ENCODE measurements around the gene PIK3R3.
"Not testable (repeated sequence)": the region's sequence is repeated elsewhere in the genome, so short reads cannot be mapped to it uniquely, and the experiment has no call there.

PIK3R3 gene

DNA sequence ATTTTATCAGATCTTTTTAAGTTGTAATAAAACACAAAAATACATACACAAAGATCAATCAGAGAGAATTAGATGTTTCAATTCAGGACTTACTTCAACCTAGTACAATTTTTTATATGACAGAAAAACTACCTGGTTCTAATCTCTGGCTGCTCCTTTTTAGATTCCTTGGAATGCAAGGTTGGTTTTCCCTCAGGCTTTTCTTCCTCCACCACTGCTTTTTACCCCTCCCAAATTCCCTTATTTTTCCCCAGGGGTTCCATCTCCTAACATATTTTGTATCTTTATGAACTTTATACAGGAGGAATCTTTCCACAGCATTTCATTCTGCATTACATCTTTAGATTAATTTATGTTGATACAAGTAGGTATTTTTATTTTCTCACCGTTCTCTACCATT is 33.2 kb downstream of the PIK3R3 start:
- DNase-seq = no peak

DNA sequence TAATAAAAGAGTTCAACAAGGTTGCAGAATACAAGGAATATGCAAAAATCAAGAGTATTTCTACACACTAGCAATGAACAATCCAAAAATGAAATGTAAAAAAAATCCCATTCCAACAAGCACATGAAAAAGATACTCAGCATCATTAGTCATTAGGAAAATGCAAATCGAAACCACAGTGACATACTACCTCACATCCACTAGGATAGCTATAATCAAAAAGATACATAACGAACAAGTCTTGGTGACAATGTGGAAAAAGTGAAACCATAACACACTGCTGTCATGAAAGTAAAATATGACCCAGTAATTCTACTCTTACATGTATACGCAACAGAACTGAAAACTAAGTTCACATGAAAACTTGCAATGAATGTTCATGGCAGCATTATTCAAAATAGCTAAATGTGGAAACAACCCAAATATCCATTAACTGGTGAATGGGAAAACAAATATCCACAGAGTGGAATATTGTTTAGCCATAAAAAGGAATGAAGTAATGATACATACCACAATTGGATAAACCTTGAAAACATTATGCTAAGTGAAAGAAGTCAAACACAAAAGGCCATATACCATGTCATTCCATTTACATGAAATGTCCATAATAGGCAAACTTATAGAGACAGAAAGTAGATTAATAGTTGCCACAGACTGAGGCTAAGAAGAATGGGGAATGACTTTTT is 34.3 kb downstream of the PIK3R3 start:
- no peak for DNase-seq

DNA sequence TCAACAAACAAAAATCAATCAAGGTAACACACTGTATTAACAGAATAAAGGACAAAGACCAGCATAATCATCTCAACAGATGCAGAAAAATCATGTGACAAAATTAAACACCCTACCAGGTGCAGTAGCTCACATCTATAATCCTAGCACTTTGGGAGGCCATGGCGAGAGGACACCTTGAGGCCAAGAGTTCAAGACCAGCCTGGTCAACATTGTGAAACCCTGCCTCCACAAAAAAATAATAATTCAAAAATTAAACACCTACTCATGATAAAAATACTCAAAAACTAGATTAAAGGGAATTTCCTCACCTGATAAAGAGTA is 35.3 kb downstream of the PIK3R3 start:
- DNase-seq = no peak

DNA sequence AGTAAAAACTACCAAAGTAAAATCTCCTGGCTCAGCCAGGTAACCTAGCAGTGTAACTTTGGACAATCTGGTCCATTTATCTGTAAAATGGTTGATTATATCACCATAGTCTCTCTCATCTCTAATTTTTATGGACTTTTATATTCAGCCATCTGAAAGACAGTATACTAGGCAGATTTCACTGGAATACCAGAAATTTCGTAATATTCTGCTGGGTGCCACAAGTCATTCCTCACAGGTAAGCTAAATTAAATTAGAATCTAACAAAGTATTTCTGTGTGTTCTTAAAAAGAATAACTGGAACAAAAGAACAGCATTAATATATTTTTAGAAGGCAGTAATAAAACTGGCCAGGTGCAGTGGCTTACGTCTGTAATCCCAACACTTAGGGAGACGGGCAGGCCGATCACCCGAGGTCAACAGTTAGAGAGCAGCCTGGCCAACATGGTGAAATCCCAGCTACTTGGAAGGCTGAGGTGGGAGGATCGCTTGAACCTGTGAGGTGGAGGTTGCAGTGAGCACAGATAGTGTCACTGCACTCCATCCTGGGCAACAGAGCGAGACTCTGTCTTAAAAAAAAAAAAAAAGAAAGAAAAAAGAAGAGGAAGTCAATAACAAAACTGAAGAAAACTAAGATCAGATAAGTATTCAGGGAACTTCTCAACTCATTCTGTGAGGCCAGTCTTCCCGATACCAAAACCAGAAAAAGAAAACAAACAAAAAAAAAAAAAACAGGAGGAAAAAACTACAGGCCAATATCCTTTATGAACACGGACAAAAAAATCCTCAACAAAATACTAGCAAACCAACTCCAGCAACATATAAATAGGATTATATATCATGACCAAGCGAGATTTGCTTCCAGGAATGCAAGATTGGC is 35.9 kb downstream of the PIK3R3 start:
- DNase-seq = no peak

DNA sequence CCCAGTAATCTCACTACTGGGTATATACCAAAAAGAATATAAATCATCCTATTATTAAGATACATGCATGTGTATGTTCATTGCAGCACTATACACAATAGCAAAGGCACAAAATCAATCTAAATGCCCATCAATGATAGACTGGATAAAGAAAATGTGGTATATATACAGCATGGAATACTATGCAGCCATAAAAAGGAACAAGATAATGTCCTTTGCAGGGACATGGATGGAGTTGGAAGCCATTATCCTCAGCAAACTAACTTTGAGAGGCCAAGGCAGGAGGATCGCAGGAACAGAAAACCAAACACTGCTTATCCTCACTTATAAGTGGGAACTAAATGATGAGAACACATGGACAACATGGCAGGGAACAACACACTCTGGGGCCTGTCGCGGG is 37.3 kb downstream of the PIK3R3 start:
- DNase-seq = not testable (repeated sequence)

DNA sequence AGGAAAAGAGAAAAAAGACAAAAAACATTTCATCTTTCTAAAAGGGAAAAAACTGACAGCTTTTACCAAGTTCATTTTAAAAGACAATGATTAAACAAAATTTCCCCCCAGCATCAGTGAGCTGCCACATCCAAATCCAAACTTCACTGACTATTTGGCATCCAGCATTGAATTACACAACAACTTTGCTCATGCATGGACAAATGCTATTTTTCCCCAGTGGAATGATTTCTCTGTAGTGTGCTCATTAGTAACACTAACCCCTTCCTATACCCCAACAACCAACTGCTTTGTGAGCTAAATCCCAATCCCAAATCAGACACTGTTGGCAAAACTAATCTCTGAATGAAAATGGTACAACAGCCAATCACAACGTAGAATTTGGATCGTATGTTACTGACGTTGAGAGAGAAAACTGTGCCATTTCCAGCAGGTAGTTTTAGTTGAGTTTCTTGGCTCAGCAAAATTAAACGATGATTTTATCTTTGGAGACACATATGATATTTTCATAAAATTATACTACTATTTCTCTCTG is 37.9 kb downstream of the PIK3R3 start:
- DNase-seq = no peak

DNA sequence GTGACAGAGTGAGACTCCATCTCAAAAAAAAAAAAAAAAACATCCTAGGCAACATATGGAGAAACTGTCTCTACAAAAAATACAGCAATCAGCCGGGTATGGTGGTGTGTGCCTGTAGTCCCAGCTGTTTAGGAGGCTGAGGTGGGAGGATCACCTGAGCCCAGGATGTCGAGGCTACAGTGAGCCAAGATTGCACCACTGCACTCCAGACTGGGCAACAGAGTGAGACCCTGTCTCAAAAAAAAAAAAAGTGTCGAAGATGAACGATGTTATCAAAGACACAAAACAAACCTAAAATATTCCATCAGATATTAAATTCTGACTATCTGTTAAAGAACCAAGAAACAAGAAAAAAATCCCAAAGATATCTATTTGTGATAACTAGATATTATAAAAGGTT is 38.6 kb downstream of the PIK3R3 start:
- not testable (repeated sequence) for DNase-seq

DNA sequence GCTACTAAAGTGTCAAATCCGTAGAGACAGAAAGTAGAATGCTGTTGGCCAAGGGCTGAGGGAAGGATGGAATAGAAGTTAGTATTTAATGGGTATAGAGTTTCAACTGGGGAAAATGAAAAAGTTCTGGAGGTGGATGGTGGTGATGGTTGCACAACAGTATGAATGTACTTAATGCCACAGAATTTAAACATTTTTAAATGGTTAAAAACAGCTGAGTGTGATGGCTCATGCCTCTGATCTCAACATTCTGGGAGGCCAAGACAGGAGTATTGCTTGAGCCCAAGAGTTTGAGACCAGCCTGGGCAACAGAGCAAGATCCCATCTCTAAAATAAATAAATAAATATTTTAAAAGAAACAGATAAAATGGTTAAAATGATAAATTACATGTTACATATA is 44.5 kb downstream of the PIK3R3 start:
- DNase-seq = no peak

DNA sequence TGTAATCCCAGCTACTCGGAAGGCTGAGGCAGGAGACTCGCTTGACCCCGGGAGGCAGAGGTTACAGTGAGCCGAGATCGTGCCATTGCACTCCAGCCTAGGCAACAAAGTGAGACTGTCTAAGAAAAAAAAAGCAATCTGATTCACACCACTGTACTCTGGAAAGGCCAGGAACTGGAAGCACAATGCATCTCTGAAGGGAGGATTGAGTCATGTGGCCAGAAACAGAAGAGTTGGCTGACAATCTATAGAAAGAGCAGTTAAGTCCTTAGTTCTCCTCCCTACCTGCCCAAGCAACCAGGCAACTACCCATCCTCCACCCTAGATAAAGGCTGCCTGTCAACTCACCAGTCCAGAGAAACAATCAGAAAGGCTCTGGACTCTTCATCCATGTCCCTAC is 45.9 kb downstream of the PIK3R3 start:
- DNase-seq = no peak

DNA sequence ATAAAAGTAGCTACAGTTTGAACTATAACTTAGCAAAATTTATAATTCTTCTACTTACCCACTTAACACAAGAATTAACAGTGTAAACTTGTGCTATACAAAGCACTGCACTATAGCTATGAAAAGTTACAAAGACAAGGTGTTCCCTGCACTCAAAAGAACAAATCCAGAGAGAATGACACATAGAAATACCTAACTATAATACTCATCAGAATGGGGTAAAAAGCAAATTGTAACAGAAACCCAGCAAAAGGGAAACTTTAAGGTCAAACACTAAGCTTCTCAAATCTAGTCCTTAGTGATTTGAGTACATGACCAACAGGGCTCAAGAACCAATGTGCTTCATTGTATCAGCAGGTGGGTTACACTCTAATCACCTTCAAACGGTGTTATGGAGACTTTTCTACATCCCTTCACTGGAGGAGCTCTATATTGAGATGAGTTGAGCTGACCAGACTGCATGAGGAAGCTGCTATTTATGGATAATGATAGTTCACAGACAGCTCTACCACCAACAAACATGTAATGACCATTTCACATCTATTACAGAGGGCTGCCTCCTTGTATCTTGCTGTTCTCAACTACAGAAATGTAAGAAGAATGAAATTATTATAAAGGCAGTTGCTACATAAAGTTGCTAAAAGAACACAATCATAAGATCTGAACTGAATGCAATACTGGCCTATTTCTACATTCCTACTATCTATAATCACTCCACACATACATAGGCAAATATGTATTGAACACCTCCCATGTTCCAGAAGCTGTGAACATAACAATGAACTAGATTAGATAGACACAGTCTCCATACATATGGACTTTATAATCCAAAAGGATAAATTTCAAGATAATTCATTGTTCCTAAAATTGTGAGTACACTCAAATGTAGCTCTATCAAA is 47.6 kb downstream of the PIK3R3 start:
- no peak for DNase-seq

DNA sequence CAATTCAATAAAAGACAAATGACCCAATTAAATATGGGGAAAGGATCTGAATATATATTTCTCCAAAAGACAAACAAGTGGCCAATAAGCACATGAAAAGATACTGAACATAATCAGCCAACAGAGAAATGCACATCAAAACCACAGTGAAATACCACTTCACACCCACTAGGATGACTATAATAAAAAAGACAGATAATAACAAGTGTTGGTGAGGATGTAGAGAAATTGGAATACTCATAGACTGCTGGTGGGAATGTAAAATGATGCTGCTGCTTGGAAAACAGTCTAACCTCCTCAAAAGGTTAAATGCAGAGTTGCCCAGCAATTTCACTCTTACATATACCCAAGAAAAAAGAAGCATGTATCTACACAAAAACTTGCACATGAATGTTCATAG is 48.9 kb downstream of the PIK3R3 start:
- no peak for DNase-seq

DNA sequence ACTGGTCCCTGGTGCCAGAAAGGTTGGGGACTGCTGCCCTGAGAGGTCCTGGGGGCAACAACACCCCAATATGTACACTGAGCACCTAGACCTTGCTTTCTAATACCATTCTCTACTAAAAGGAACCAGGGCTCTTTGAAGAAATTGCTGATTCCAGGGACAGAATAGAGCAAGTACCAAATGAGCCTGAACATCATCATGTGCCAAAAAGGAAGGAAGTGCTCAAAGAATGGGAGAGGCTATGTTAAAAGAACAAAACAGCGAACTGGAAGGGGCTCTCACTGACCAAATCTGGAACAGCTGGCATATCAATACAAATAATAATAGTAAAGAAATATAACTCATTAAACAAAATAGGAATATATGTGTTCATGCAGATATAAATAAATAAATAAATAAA is 50.8 kb downstream of the PIK3R3 start:
- DNase-seq = no peak

DNA sequence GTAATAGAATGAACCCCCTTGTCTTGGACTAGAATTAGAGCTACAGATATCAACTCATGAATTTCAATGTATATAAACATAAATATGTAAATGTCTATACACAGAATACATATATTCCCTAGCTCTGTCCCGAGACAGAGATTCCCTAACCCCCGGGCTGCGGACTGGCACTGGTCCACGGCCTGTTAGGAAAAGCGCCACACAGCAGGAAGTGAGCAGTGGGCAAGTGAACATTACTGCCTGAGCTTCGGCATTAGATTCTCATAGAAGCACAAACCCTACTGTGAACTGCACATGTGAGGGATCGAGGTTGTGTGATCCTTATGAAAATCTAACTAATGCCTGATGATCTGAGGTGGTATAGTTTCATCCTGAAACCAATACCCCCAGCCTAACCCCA is 51.2 kb downstream of the PIK3R3 start:
- DNase-seq = no peak

DNA sequence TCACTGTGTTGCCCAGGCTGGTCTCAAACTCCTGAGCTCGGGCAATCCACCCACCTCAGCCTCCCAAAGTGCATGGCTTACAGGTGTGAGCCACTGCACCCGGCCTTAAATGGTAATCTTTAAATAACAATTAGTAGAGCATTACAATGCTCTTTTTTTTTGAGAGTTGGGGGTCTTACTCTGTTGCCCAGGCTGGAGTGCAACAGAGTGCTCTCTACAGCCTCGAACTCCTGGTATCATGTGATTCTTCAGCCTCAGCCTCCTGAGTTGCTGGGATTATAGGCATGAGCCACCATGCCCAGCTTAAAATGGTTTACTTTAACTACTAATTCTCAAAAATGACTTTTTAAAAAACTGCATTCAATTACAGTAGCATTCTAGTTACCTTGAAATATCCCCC is 52.2 kb downstream of the PIK3R3 start:
- no peak for DNase-seq

DNA sequence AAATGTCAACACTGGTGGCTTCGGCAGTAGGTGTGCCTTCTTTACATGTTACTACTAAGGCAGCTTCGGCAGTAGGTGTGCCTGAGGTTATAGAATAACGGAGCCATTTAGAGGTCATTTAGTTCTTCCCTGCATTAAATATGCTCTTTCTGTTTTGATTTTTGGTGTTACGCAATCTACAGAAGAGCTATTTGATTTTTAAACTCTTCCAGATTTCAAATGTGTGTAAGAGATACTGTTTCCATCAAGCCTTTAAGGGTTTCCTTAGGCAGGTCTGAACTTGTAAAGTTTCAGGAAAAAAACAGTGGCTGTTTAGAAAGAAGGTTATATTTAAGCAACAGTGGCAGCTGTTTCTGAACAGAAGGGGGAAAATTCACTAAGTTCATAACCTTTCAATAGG is 54.8 kb downstream of the PIK3R3 start:
- no peak for DNase-seq

DNA sequence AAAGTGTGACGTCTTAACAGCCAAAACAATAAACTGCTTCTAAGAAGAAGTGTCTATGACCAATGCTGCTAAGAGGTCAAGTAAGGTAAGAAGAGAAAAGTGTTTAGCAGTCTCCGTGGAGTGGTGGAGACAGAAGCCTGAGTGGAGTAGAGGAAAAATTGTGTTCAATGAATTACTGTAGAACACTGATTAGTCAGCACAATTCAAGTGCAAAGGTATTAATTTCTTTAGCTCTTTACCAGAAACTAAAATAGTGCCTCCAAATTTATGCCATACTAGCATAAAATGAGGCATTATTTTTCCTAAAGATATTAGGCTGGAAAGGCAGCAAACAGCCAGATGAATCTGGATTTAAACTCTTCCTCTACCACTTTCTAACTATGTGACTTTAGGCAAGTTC is 56.1 kb downstream of the PIK3R3 start:
- no peak for DNase-seq

DNA sequence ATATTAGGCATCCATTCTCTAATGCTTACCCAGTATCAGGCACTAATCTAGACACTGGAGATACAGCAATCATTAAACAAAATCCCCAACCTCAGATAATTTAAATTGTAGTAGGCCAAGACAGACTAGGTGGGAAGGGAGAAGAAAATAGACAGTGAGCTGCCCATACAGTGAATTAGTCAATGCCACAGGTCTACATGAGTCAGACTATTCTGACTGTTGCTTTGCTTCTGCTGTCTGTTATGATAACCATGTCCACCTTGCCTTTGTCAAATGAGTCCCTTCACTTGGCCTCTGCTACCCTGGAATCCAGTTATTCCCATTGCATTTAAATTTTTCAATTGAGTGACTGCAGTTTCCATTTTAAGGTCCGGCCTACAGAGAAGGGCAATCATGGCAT is 59.5 kb downstream of the PIK3R3 start:
- DNase-seq = no peak

DNA sequence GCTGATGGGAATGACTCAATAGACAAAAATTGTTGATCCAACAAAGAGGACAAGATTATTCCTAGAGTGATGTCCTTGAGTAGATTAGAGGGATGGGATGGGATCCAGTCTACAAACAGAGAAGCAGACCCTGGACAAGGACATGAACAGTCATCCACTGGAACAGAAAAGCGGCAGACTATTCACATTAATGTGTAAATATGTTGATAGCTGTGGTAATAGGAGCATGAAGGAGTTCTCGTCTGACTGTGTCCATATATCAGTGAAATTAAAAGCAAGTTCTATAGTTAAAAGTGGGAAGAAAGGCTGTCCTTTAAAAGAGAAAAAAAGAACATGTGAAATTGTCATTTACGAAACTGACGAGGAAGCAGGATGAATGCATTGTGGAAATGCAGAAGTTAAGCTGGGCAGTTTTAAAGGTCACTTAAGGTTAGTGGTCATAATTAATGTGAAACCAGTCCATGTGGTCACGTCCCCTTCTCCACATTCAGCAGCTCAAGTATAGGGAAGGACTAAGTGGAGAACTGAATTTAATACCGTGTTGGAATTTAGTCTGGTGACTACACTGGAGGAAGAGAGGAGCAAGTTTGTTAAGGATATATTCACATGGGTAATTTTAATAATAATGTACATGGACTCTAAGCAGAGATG is 62.1 kb downstream of the PIK3R3 start:
- DNase-seq = no peak

DNA sequence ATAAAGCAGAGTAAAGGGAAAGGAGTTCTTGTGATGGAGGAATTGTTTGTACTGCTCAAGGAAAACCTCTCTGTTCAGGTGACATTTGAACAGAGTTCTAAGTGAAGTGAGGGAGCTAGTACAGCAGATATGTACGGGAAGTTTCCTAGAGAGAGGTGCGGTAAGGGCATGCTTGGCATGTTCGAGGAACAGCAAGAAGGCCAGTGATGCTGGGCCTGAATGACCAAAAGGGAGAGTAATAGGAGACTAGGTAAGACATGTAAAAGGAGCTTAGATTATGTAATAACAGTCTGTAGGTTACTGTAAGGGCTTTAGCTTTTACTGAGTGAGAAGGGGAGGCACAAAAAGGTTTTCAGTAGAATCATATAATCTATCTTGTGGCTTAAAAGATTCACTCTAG is 63.9 kb downstream of the PIK3R3 start:
- DNase-seq = no peak

DNA sequence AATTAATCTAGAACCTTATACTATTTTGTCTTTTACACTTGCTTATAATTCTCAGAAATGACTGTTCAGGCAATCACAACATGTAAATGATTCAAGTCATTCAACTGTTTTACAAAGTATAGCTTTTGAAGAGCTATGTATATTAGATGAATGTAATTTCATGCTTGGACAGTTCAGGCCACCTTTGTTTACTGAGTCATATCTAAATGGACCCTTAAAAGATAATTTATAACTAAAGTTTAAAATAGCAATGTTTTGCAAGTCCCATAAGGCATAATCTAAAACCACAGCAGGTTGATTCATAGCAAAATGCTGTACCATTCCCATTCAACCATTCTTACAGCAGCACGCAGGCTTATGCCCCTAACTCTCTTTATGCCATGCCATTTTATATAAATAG is 64.8 kb downstream of the PIK3R3 start:
- DNase-seq = no peak

DNA sequence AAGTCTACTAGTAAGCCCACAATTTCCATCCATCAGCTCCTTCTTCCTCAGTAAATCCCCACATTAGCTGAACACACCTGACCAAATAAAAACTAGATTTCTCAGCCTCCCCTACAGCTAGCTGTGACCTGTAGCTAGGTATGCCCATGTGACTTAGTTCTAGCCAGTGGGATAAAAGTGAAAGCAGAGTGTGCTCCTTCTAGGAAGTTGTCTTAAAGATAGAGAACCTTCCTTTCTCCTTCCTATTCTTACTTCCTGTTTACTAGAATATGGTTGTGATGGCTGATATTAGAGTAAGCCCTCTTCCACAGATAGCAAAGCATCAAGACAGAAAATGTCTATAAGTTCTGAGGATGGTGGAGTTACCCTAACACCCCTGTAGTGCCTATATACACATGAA is 67.0 kb downstream of the PIK3R3 start:
- no peak for DNase-seq

DNA sequence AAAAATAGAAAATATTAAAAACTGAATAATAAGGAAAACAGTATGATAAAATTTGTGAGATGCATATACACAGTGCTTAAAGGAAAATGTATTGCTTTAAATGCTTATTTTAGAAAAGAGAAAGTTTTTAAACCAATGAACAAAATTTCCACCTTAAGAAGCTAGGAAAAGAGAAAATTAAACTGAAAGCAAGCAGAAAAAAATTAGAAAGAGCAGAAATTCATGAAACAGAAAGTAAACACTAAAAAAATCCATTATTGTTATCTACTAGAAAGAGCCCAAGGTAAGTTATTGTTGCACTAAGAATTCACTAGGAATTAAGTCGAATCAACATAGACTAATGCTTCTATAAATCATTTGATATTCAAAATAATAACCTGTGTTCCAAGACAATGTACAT is 67.7 kb downstream of the PIK3R3 start:
- DNase-seq = no peak
